CD4-positive, alpha-beta T cell (primary cell): ENCODE measurements around the gene PDK2. TPM values are rescaled to one million over a fixed set of nuclear protein-coding genes. Genes with fewer than 3 reads are reported as not detected.

ENCODE experiments used
- ATAC-seq: fragments of 200-7000 bp; cut with Tn5 transposase; one replicate; pipeline ENCODE4 v1.10.0; 2022; ENCODE audit warnings: mild to moderate bottlenecking; ENCODE audit not compliant: poor library complexity
- CTCF ChIA-PET: fragments of 350-600 bp; sonication (Branson Sonifier 250); formaldehyde crosslinking; loops from one replicate; lab custom pipeline; 2021; ENCODE audit warnings: antibody characterized with exemption, inconsistent platforms; lab: Charles Lee
- POLR2A ChIA-PET: fragments of 350-600 bp; sonication (Branson Sonifier 250); formaldehyde crosslinking; loops from one replicate; lab custom pipeline; 2021; ENCODE audit warnings: antibody characterized with exemption, inconsistent platforms; lab: Charles Lee
- DNase-seq, 14 experiments: peaks; one replicate each; pipeline ENCODE4 v3.0.0-alpha.2; 2013 to 2020; ENCODE audit warnings: mixed read lengths in 2 of 14
- H3K27ac ChIP-seq, 2 donors: one replicate each; pipeline versions ENCODE4 v1.5.1 to v1.7.0; 2013; ENCODE audit warnings: low read length in 2 of 2, low read depth in 1 of 2, mild to moderate bottlenecking in 1 of 2
- H3K27me3 ChIP-seq, 2 experiments: 1 replicate in 1 of 2; 2 replicates in 1 of 2; pipeline versions ENCODE4 v1.6.1 to v1.7.0; 2013; ENCODE audit warnings: low read length in 2 of 2, control low read depth in 1 of 2, mild to moderate bottlenecking in 1 of 2, moderate library complexity in 1 of 2; ENCODE audit not compliant: insufficient read depth in 2 of 2, control insufficient read depth in 1 of 2
- H3K36me3 ChIP-seq: one replicate; pipeline ENCODE4 v1.6.1; 2013; ENCODE audit warnings: low read length, control low read depth; ENCODE audit not compliant: insufficient read depth
- H3K4me1 ChIP-seq: one replicate; pipeline ENCODE4 v1.6.1; 2013; ENCODE audit warnings: low read length, control low read depth; ENCODE audit not compliant: insufficient read depth
- H3K4me3 ChIP-seq: one replicate; pipeline ENCODE4 v1.5.1; 2013; ENCODE audit warnings: mild to moderate bottlenecking, low read length, moderate library complexity
- H3K9me3 ChIP-seq, 2 experiments: 1 replicate in 1 of 2; 2 replicates in 1 of 2; pipeline versions ENCODE4 v1.6.1 to v1.7.0; 2013; ENCODE audit warnings: low read length in 2 of 2, mild to moderate bottlenecking in 2 of 2, control low read depth in 1 of 2, moderate library complexity in 1 of 2; ENCODE audit not compliant: control insufficient read depth in 1 of 2, insufficient read depth in 1 of 2
- H3K27ac Mint-ChIP-seq: one replicate; pipeline ENCODE4 v1.8.0; 2020; ENCODE audit warnings: mixed read lengths
- H3K27me3 Mint-ChIP-seq: one replicate; pipeline ENCODE4 v1.8.0; 2021; ENCODE audit warnings: mixed read lengths
- H3K36me3 Mint-ChIP-seq: one replicate; pipeline ENCODE4 v1.8.0; 2021; ENCODE audit warnings: low read depth, mixed read lengths
- H3K4me1 Mint-ChIP-seq: one replicate; pipeline ENCODE4 v1.8.0; 2021; ENCODE audit warnings: low read depth, mixed read lengths
- H3K4me3 Mint-ChIP-seq: one replicate; pipeline ENCODE4 v1.8.0; 2020; ENCODE audit warnings: mild to moderate bottlenecking, mixed read lengths
- H3K9me3 Mint-ChIP-seq: one replicate; pipeline ENCODE4 v1.8.0; 2020; ENCODE audit warnings: mixed read lengths
- intact Hi-C, 2 experiments: fragments of 100-400 bp; cut with DNase I in 1 of 2; cut with micrococcal nuclease in 1 of 2; formaldehyde crosslinking; loops; one replicate each; pipeline versions ENCODE4 v1.15.1 to v1.9.0; 2023 to 2025; cut with DNase I, micrococcal nuclease
- total RNA-seq, 174 experiments: library from RNA in 2 of 174; stranded (reverse) in 2 of 174; gene quantifications; one replicate each; pipeline ENCODE4 v1.2.3 and lab custom pipeline; 2021 to 2026
- TF ChIP-seq, protein P1 (sequence below): fragments of 200-600 bp; IDR thresholded peaks from one replicate; pipeline ENCODE4 v1.8.0; 2022; ENCODE audit warnings: antibody characterized with exemption, mild to moderate bottlenecking

The PDK2 gene
- total RNA-seq, 2 experiments from 2014 or later: 8.7 to 10.1 TPM

DNA sequence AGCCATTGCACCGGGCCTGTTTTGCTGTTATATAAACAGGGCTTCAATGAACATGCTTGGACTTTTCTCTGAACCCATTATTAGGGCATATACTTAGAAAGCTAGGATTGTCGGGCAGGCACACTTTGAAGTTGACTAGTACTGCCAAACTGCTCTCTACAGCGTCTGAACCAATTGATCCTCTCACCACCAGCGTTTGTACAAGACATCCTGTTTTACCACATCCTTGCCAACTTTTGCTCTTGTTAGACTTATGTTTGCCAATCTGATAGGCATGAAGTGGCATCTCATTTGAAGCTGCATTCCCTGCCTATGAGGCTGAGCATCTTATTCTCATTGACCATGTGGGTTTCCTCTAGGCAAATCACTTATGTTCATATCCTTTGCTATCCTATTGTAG is 62.7 kb downstream of the PDK2 start:
- peak in 2 of 14 experiments; percentile 33 to 69 for DNase-seq
- peak overlapping the region; percentile 17 for H3K27ac Mint-ChIP-seq

DNA sequence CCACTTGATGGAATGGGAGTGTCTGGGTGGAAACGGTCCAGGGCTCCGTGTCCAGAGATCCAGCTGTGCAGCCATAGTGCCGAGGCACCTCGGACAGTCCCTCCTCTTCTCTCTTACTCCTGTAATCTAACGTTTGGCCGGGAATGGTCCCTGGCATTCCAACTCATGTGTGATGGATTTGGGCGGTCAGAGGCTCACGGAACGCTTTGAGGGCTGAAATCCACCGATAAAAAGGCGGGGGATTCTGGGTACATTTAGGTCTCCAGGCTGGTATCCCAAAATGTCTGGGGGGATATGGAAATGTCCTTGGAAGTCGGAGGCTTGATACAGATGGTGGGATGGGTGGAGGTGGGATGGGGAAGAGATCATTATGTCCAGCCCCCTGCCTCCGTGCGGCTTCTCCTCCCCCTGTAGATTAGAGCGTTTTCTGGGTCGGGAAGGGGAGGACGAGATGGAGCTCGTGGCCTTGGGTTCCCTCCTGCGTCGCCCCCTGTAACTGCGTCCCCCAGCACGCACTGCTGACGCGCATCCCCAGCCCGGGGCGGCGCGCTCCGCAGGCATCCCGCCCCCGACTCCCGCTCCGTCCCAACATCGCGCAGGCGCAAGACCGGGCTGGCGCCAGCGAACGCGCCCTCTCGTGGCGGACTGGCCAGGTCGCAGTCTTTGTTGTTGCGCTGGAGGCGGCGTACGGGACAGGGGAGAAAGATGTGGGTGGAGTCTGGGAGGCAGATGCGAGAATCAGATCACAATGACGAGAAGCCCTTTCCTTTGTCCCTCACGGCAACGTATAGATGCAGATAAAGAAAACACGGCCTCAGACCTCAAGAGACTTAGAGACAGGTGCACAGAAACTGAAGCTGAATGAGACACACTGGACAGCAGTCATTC is 66.1 kb downstream of the PDK2 start:
- intact Hi-C loops: loop anchor here (1.0 to 2.0 kb wide), 4 partner anchors 10 to 66 kb away; partner anchors contain the start of gene PDK2 (in 1 of the 2)
- no peaks in the 10 kb centered on the region for H3K36me3 ChIP-seq
- ATAC-seq (peak; percentile 94), DNase-seq (peak; percentile 88 to 97 (median 93))
- Mint-ChIP-seq H3K4me1 (peaks cover 44% of the 10 kb centered on the region), H3K27me3 (no peaks in the 10 kb centered on the region), H3K36me3 (no peaks in the 10 kb centered on the region), H3K4me3 (peak overlapping the region; percentile 59), H3K27ac (peak overlapping the region; percentile 70), H3K9me3 (no peaks in the 10 kb centered on the region)
- peaks cover 36% of the 10 kb centered on the region for H3K4me1 ChIP-seq
- CTCF ChIA-PET: interaction anchor here (0.9 to 2.5 kb wide), 13 partner anchors 9 to 111 kb away, joined by 3 to 26 read pairs (median 7); partner anchors contain the start of gene PPP1R9B
- POLR2A ChIA-PET: interaction anchor here (0.7 to 2.8 kb wide), 9 partner anchors 9 to 67 kb away, joined by 3 to 22 read pairs (median 4); partner anchors contain the start of gene PPP1R9B
- H3K27me3 ChIP-seq: no peaks in the 10 kb centered on the region
- peak overlapping the region; percentile 76 for H3K4me3 ChIP-seq
- TF ChIP-seq, protein P1, sequence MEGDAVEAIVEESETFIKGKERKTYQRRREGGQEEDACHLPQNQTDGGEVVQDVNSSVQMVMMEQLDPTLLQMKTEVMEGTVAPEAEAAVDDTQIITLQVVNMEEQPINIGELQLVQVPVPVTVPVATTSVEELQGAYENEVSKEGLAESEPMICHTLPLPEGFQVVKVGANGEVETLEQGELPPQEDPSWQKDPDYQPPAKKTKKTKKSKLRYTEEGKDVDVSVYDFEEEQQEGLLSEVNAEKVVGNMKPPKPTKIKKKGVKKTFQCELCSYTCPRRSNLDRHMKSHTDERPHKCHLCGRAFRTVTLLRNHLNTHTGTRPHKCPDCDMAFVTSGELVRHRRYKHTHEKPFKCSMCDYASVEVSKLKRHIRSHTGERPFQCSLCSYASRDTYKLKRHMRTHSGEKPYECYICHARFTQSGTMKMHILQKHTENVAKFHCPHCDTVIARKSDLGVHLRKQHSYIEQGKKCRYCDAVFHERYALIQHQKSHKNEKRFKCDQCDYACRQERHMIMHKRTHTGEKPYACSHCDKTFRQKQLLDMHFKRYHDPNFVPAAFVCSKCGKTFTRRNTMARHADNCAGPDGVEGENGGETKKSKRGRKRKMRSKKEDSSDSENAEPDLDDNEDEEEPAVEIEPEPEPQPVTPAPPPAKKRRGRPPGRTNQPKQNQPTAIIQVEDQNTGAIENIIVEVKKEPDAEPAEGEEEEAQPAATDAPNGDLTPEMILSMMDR: peak; percentile 93
- no peak overlapping the region for H3K27ac ChIP-seq
- H3K9me3 ChIP-seq: no peaks in the 10 kb centered on the region

More for the DNA sequence above, 62.7 kb downstream of the PDK2 start:
- Histone ChIP-seq H3K27me3 (no peaks in the 10 kb centered on the region), H3K4me3 (no peak overlapping the region), H3K36me3 (no peaks in the 10 kb centered on the region), H3K9me3 (no peaks in the 10 kb centered on the region), H3K4me1 (peaks cover 42% of the 10 kb centered on the region), H3K27ac (no peak overlapping the region)
- peaks cover 48% of the 10 kb centered on the region for H3K4me1 Mint-ChIP-seq
- no peak overlapping the region for H3K4me3 Mint-ChIP-seq
- H3K27me3 Mint-ChIP-seq: no peaks in the 10 kb centered on the region
- no peaks in the 10 kb centered on the region for H3K36me3 Mint-ChIP-seq
- no peaks in the 10 kb centered on the region for H3K9me3 Mint-ChIP-seq
- TF ChIP-seq, protein P1: no peak
- ChIA-PET CTCF (interaction anchor here (1.0 kb wide), 1 partner anchor 64 kb away, joined by 3 read pairs; no protein-coding TSS in a partner anchor), POLR2A (no interaction called here)
- intact Hi-C loops: no loop called here
- no peak for ATAC-seq

Other genes starting within 250 kb of the PDK2 start
- gene TAC4, start 247.3 kb upstream of the PDK2 start, total RNA-seq: not detected
- under 1 TPM; 0.59 to 0.85 TPM for gene DLX4, start 126.2 kb upstream of the PDK2 start, total RNA-seq
- gene DLX3, start 100.1 kb upstream of the PDK2 start, total RNA-seq: not detected
- 1 to 10 TPM; 2.3 to 2.4 TPM for gene ITGA3, start 39.2 kb upstream of the PDK2 start, total RNA-seq
- under 1 TPM; 0.33 to 0.53 TPM for gene SAMD14, start 34.8 kb downstream of the PDK2 start, total RNA-seq
- 10 to 100 TPM; 53.4 to 55.7 TPM for gene PPP1R9B, start 55.3 kb downstream of the PDK2 start, total RNA-seq
- not detected for gene SGCA, start 70.7 kb downstream of the PDK2 start, total RNA-seq
- 10 to 100 TPM in 1 of 2 experiments, 1 to 10 TPM in 1; 10.0 to 11.4 TPM for gene COL1A1, start 106.3 kb downstream of the PDK2 start, total RNA-seq
- gene TMEM92, start 179.1 kb downstream of the PDK2 start, total RNA-seq: not detected